K562 (cell line): Measurements from ENCODE around the gene SMIM23. TPM values are rescaled to one million over a fixed set of nuclear protein-coding genes. Genes with fewer than 3 reads are reported as not detected.

Source experiments
- ATAC-seq: fragments of 200-7000 bp; cut with Tn5 transposase; 3 replicates; pipeline ENCODE4 v1.9.1; 2020; ENCODE audit warnings: moderate library complexity
- Bru-seq: library from RNA; stranded (reverse); fragments of 400-500 nt; gene quantifications from one replicate; lab custom pipeline; 2021; lab: Mats Ljungman, UMichigan
- BruChase-seq, 2 experiments: library from RNA; stranded (reverse); fragments of 400-500 nt; gene quantifications; one replicate each; lab custom pipeline; 2021; lab: Mats Ljungman, UMichigan
- BruUV-seq: library from RNA; stranded (reverse); fragments of 400-500 nt; replicated peaks from 2 replicates; lab custom pipeline; 2021; lab: Mats Ljungman, UMichigan
- CTCF ChIA-PET: fragments of 300-600 bp; formaldehyde crosslinking; extraction: SDS; loops from one replicate; lab custom pipeline; 2021; ENCODE audit warnings: low intra/inter-chr PET ratio; lab: Yijun Ruan, JAX
- POLR2A ChIA-PET: fragments of 300-600, 350-650 bp; sonication (Branson Sonifier 250); formaldehyde crosslinking; extraction: SDS; loops from one replicate; lab custom pipeline; 2021; ENCODE audit warnings: antibody characterized with exemption, inconsistent platforms; lab: Yijun Ruan, JAX
- DNase-seq, 4 experiments: peaks; one replicate each; pipeline versions ENCODE4 v3.0.0 to v3.0.0-alpha.2; 2011 to 2018; ENCODE audit warnings: low spot score in 3 of 4, mixed read lengths in 3 of 4; ENCODE audit errors: extremely low read depth in 1 of 4
- FAIRE-seq: peaks from 2 replicates; lab custom pipeline; 2011; peaks lifted over from hg19 to GRCh38; lab: Jason Lieb, UNC
- H2AFZ ChIP-seq: 2 replicates; pipeline ENCODE4 v1.6.0; 2011; ENCODE audit warnings: low read depth, low read length, control low read depth, inconsistent platforms
- H3K27ac ChIP-seq: fragments of 200-600 bp; 3 replicates; pipeline ENCODE4 v1.8.0; 2011; ENCODE audit warnings: low read depth, mild to moderate bottlenecking, control low read depth, inconsistent platforms, low read length, moderate library complexity, mixed read lengths; ENCODE audit errors: extremely low read depth
- H3K27me3 ChIP-seq, 2 experiments: fragments of 300-600 bp in 1 of 2; 2 replicates in 1 of 2; 3 replicates in 1 of 2; pipeline versions ENCODE4 v1.6.0 to v1.8.0; 2011; ENCODE audit warnings: inconsistent platforms in 2 of 2, low read length in 2 of 2, mild to moderate bottlenecking in 1 of 2, mixed read lengths in 1 of 2, moderate library complexity in 1 of 2; ENCODE audit not compliant: control insufficient read depth in 2 of 2, insufficient read depth in 2 of 2
- H3K36me3 ChIP-seq: fragments of 300-600 bp; 3 replicates; pipeline ENCODE4 v1.8.0; 2011; ENCODE audit warnings: mild to moderate bottlenecking, low read length, inconsistent platforms; ENCODE audit not compliant: control insufficient read depth, insufficient read depth
- H3K4me1 ChIP-seq, 2 experiments: fragments of 200-600 bp in 1 of 2; replicated peaks in 1 of 2; 2 replicates in 1 of 2; 3 replicates in 1 of 2; pipeline versions ENCODE4 v1.5.1 to v1.8.0; 2011; ENCODE audit warnings: inconsistent platforms in 2 of 2, low read length in 2 of 2, mild to moderate bottlenecking in 1 of 2, mixed read lengths in 1 of 2, moderate library complexity in 1 of 2; ENCODE audit not compliant: control insufficient read depth in 2 of 2, insufficient read depth in 2 of 2
- H3K4me2 ChIP-seq: 2 replicates; pipeline ENCODE4 v1.6.1; 2011; ENCODE audit warnings: low read length, control low read depth, inconsistent platforms, mixed read lengths; ENCODE audit not compliant: insufficient read depth
- H3K4me3 ChIP-seq: fragments of 200-600 bp; sonication (generic), shearing (Covaris generic); 2 replicates; pipeline ENCODE4 v1.5.1; 2016; ENCODE audit warnings: control low read depth, inconsistent platforms
- H3K79me2 ChIP-seq: fragments of 200-600 bp; 3 replicates; pipeline ENCODE4 v1.8.0; 2011; ENCODE audit warnings: low read length, inconsistent platforms; ENCODE audit not compliant: control insufficient read depth, insufficient read depth
- H3K9ac ChIP-seq, 2 experiments: 2 replicates each; pipeline versions ENCODE4 v1.6.0 to v1.6.1; 2011; ENCODE audit warnings: low read depth in 2 of 2, low read length in 2 of 2, control low read depth in 1 of 2, inconsistent platforms in 1 of 2, mild to moderate bottlenecking in 1 of 2, mixed read lengths in 1 of 2; ENCODE audit not compliant: insufficient read depth in 1 of 2
- H3K9me1 ChIP-seq: one replicate; pipeline ENCODE4 v1.6.0; 2011; ENCODE audit warnings: inconsistent platforms, mild to moderate bottlenecking, low read length, moderate library complexity; ENCODE audit not compliant: control insufficient read depth, insufficient read depth
- H3K9me3 ChIP-seq: replicated peaks from 2 replicates; pipeline ENCODE4 v1.5.1; 2011; ENCODE audit warnings: low read depth, low read length, inconsistent platforms; ENCODE audit not compliant: control insufficient read depth, insufficient read depth
- H4K20me1 ChIP-seq: replicated peaks from 2 replicates; pipeline ENCODE4 v1.6.1; 2011; ENCODE audit warnings: low read length, inconsistent platforms, mixed read lengths; ENCODE audit not compliant: control insufficient read depth, insufficient read depth
- ATF3 ChIP-seq, 2 experiments: fragments of 450-650 bp in 1 of 2; sonication (generic) in 1 of 2; formaldehyde crosslinking in 1 of 2; IDR thresholded peaks in 1 of 2; conservative IDR thresholded peaks in 1 of 2; 2 replicates each; pipeline versions ENCODE4 v1.6.1 to v1.8.1; 2016 to 2023; ENCODE audit warnings: mild to moderate bottlenecking in 2 of 2, moderate library complexity in 2 of 2, inconsistent platforms in 1 of 2, missing genetic modification reagents in 1 of 2
- CEBPZ ChIP-seq: fragments of 150-350 bp; IDR thresholded peaks from 2 replicates; pipeline ENCODE4 v1.6.1; 2014; ENCODE audit warnings: low read depth, mild to moderate bottlenecking, low read length, borderline replicate concordance
- HMG20B ChIP-seq: fragments of 250-450 bp; sonication (Bioruptor Pico); IDR thresholded peaks from 2 replicates; pipeline ENCODE4 v1.5.0; 2021; ENCODE audit warnings: mild to moderate bottlenecking
- SMARCA5 ChIP-seq: fragments of 450-650 bp; IDR thresholded peaks from 2 replicates; pipeline ENCODE4 v1.6.1; 2016
- ZKSCAN3 ChIP-seq: fragments of 250-450 bp; sonication (Bioruptor Pico); IDR thresholded peaks from 2 replicates; pipeline ENCODE4 v1.4.0; 2020
- ZNF212 ChIP-seq: fragments of 450-650 bp; formaldehyde crosslinking; IDR thresholded peaks from 2 replicates; pipeline ENCODE4 v1.4.0; 2020; ENCODE audit warnings: mild to moderate bottlenecking
- in situ Hi-C: fragments of 300-500 bp; cut with MboI; formaldehyde crosslinking; loops from 4 replicates; pipeline ENCODE4 v1.15.0; 2018; ENCODE audit warnings: inconsistent platforms, mixed read lengths
- intact Hi-C: fragments of 100-400 bp; cut with micrococcal nuclease; formaldehyde crosslinking; loops from 2 replicates; pipeline ENCODE4 v1.14.2; 2022
- long read RNA-seq, 3 experiments: library from polyadenylated mRNA in 2 of 3; library from RNA in 1 of 3; unstranded in 2 of 3; stranded (forward) in 1 of 3; transcript quantifications; one replicate each; pipeline ENCODE4 v2.0.0, GENCODE V29; 2019 to 2022
- polyA minus RNA-seq, 3 experiments: library from RNA; depleted of rRNA, polyadenylated mRNA; stranded (reverse); fragments of >200 nt; gene quantifications; 2 replicates each; pipeline ENCODE4 v1.2.3, GENCODE V29; 2011
- polyA plus RNA-seq, 8 experiments: library from polyadenylated mRNA; depleted of rRNA in 4 of 8; stranded (reverse) in 5 of 8; unstranded in 3 of 8; fragments of >200 nt; fragmentation: Nextera tagmentation in 2 of 8; fragmentation: Illumina TruSeq in 1 of 8; extraction: Ambion mirVana in 2 of 8; extraction: Trizol in 1 of 8; gene quantifications; 2 replicates each; pipeline versions ENCODE4 v1.2.1 to v1.2.3, GENCODE V29; 2011 to 2014; ENCODE audit warnings: inconsistent platforms in 1 of 8, missing spikeins in 1 of 8
- total RNA-seq, 7 experiments: library from RNA; depleted of rRNA in 6 of 7; stranded (reverse); fragments of >200 nt in 6 of 7; fragmentation: Illumina TruSeq in 2 of 7; extraction: Trizol in 2 of 7; gene quantifications; 2 replicates each; pipeline versions ENCODE4 v1.2.1 to v1.2.3, GENCODE V29; 2011 to 2021; ENCODE audit warnings: low replicate concordance in 1 of 7

The SMIM23 gene
- total RNA-seq (2011; cell fraction: chromatin; rRNA removed; ENCODE audit: low replicate concordance): not detected in 2 replicates
- not detected in 2 replicates for total RNA-seq (2011; cell fraction: nucleolus; rRNA removed)
- total RNA-seq (2011; cell fraction: nucleoplasm; rRNA removed): not detected in 2 replicates
- not detected in 2 replicates for total RNA-seq (2014; rRNA removed)
- total RNA-seq (2014; rRNA removed; fragmentation: Illumina TruSeq; extraction: Trizol): not detected in 2 replicates
- not detected in 2 replicates for total RNA-seq (2015; rRNA removed; fragmentation: Illumina TruSeq; extraction: Trizol)
- total RNA-seq (2021): not detected in 2 replicates
- polyA plus RNA-seq (2011; rRNA removed): not detected in 2 replicates
- not detected in 2 replicates for polyA plus RNA-seq (2011; cell fraction: cytosol; rRNA removed)
- not detected in 2 replicates for polyA plus RNA-seq (2011; cell fraction: nucleus; rRNA removed)
- polyA plus RNA-seq (2012): not detected in 2 replicates
- polyA plus RNA-seq (2014; fragmentation: Illumina TruSeq; extraction: Trizol): not detected in 2 replicates
- polyA plus RNA-seq (2014; fragmentation: Nextera tagmentation; extraction: Ambion mirVana): not detected
- polyA plus RNA-seq (2014; rRNA removed): not detected in 2 replicates
- not detected in 2 replicates for polyA minus RNA-seq (2011; rRNA and poly(A)+ RNA removed)
- not detected in 2 replicates for polyA minus RNA-seq (2011; cell fraction: cytosol; rRNA and poly(A)+ RNA removed)
- not detected in 2 replicates for polyA minus RNA-seq (2011; cell fraction: nucleus; rRNA and poly(A)+ RNA removed)
- Bru-seq, nascent RNA: not detected
- BruChase-seq, experiment 1, labeled RNA remaining after a 2-hour chase: not detected
- BruChase-seq, experiment 2, labeled RNA remaining after a 6-hour chase: not detected
- long read RNA-seq, experiment 1: 0 reads
- long read RNA-seq, experiment 2: 0 reads
- long read RNA-seq, experiment 3: 0 reads

DNA sequence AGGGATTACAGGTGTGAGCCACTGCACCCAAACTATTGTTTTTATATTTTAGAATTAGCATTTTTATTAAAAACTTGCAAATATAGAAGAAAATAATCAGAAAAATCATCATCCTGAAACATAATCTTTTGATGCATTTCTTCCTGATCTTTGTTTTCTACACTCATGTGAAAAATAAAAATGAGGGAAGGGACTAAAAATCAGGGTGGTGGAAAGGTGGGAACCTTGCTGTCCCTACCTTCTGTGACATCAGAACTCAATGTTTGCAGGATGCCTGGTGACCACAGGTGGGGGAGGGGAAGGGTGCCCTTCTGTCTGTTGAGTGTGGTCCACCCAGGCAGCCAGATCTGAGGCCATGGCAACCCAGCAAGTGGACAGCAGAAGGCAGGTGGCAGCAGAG is at the start of gene SMIM23:
TSS of gene SMIM23 (plus strand) at position 301 of the 400 bp plus-strand sequence. CDS start at position 356, 55 bp downstream.
- H2AFZ ChIP-seq: no peak within 1 kb of the TSS
- ChIA-PET CTCF (no interaction called here), POLR2A (no interaction called here)
- DNase-seq: no peak
- intact Hi-C loops (no loop called here), in situ Hi-C loops (no loop called here)
- no peaks in the 10 kb centered on the region for H3K36me3 ChIP-seq
- H3K9me1 ChIP-seq: no peaks in the 10 kb centered on the region
- no peak within 1 kb of the TSS for H3K4me3 ChIP-seq
- peaks cover 12 to 24% of the 10 kb centered on the region in 2 experiments for H3K27me3 ChIP-seq
- H3K4me2 ChIP-seq: no peak within 1 kb of the TSS
- no peaks in the 10 kb centered on the region for H4K20me1 ChIP-seq
- no peak within 1 kb of the TSS for H3K9ac ChIP-seq
- H3K4me1 ChIP-seq: no peaks in the 10 kb centered on the region
- H3K79me2 ChIP-seq: no peaks in the 10 kb centered on the region
- no peak within 1 kb of the TSS for H3K27ac ChIP-seq
- H3K9me3 ChIP-seq: no peaks in the 10 kb centered on the region
- ATAC-seq: no peak
- FAIRE-seq: no peak
- BruUV-seq: no TSS peak
- no peak for TF ChIP-seq ZNF212
- no peak for TF ChIP-seq ZKSCAN3 (CRISPR knock-in tag)
- no peak for TF ChIP-seq HMG20B
- no peak for TF ChIP-seq ATF3 (IDR thresholded peaks at IDR 0.05)
- TF ChIP-seq ATF3 (CRISPR knock-in tag; conservative IDR thresholded peaks at IDR 0.05): no peak
- TF ChIP-seq CEBPZ: no peak
- TF ChIP-seq SMARCA5: no peak
